Activated B cell treated with CpG ODN at 0.5 μM for 24 hours (primary cell): ENCODE results near the gene TMEM82. TPM values are rescaled to one million over a fixed set of nuclear protein-coding genes. Genes with fewer than 3 reads are reported as not detected.

Source experiments
- ATAC-seq: fragments of 200-7000 bp; cut with Tn5 transposase; one replicate; pipeline ENCODE4 v1.10.0; 2021; ENCODE audit warnings: low read depth, mild to moderate bottlenecking, moderate library complexity
- CTCF ChIA-PET: fragments of 350-600 bp; sonication (Branson Sonifier 250); formaldehyde crosslinking; loops from one replicate; lab custom pipeline; 2021; ENCODE audit warnings: antibody characterized with exemption; lab: Charles Lee
- POLR2A ChIA-PET: fragments of 350-600 bp; sonication (Branson Sonifier 250); formaldehyde crosslinking; loops from one replicate; lab custom pipeline; 2021; ENCODE audit warnings: antibody characterized with exemption; lab: Charles Lee
- DNase-seq: peaks from one replicate; pipeline ENCODE4 v3.0.0; 2022
- H3K27ac Mint-ChIP-seq: one replicate; pipeline ENCODE4 v1.8.0; 2020; ENCODE audit warnings: mixed read lengths
- H3K27me3 Mint-ChIP-seq: one replicate; pipeline ENCODE4 v1.8.0; 2021; ENCODE audit warnings: mixed read lengths
- H3K36me3 Mint-ChIP-seq: one replicate; pipeline ENCODE4 v1.8.0; 2021; ENCODE audit warnings: low read depth, mixed read lengths
- H3K4me1 Mint-ChIP-seq: one replicate; pipeline ENCODE4 v1.8.0; 2021; ENCODE audit warnings: mixed read lengths
- H3K4me3 Mint-ChIP-seq: one replicate; pipeline ENCODE4 v1.8.0; 2020; ENCODE audit warnings: mild to moderate bottlenecking, mixed read lengths
- H3K9me3 Mint-ChIP-seq: one replicate; pipeline ENCODE4 v1.8.0; 2020; ENCODE audit warnings: mixed read lengths
- intact Hi-C: fragments of 100-400 bp; cut with micrococcal nuclease; formaldehyde crosslinking; loops from one replicate; pipeline ENCODE4 v1.15.1; 2024
- total RNA-seq: library from RNA; stranded (reverse); gene quantifications from 2 replicates; pipeline ENCODE4 v1.2.3, GENCODE V29; 2022
- TF ChIP-seq, protein P1 (sequence below): fragments of 200-600 bp; IDR thresholded peaks from one replicate; pipeline ENCODE4 v1.8.0; 2022; ENCODE audit warnings: antibody characterized with exemption, mild to moderate bottlenecking

The TMEM82 gene
- total RNA-seq, 1 donor from 2014 or later = not detected

DNA sequence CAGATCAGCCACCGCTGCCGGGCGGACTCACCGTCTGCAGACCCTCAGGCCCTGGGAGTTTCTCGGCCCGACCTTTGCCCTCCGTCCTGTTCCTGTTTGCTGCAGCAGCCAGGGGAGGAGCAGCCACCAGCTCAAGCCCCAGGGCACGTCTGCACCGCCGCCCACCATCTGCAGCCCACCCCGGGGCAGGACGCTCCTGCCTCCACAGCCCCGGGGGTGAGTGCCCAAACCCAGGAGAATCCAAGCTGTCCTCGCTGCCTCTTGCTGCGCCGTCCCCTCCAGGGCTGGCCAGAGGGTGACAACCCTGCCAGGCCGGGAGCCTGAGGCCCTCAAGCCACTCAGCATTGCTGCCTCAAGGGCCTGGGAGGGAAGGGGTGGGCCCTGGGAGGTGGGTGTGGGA is 7.4 kb upstream of the TMEM82 start:
- TF ChIP-seq, protein P1, sequence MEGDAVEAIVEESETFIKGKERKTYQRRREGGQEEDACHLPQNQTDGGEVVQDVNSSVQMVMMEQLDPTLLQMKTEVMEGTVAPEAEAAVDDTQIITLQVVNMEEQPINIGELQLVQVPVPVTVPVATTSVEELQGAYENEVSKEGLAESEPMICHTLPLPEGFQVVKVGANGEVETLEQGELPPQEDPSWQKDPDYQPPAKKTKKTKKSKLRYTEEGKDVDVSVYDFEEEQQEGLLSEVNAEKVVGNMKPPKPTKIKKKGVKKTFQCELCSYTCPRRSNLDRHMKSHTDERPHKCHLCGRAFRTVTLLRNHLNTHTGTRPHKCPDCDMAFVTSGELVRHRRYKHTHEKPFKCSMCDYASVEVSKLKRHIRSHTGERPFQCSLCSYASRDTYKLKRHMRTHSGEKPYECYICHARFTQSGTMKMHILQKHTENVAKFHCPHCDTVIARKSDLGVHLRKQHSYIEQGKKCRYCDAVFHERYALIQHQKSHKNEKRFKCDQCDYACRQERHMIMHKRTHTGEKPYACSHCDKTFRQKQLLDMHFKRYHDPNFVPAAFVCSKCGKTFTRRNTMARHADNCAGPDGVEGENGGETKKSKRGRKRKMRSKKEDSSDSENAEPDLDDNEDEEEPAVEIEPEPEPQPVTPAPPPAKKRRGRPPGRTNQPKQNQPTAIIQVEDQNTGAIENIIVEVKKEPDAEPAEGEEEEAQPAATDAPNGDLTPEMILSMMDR = no peak
- POLR2A ChIA-PET = interaction anchor here (1.1 kb wide), 1 partner anchor 38 kb away, joined by 6 read pairs; no protein-coding TSS in a partner anchor
- peaks cover 37% of the 10 kb centered on the region for H3K36me3 Mint-ChIP-seq
- H3K27me3 Mint-ChIP-seq = no peaks in the 10 kb centered on the region
- intact Hi-C loops = no loop called here
- peaks cover 5% of the 10 kb centered on the region for H3K4me1 Mint-ChIP-seq
- no peak overlapping the region for H3K27ac Mint-ChIP-seq
- no peak for DNase-seq
- CTCF ChIA-PET = no interaction called here
- H3K9me3 Mint-ChIP-seq = no peaks in the 10 kb centered on the region
- no peak for ATAC-seq
- H3K4me3 Mint-ChIP-seq = no peak overlapping the region

DNA sequence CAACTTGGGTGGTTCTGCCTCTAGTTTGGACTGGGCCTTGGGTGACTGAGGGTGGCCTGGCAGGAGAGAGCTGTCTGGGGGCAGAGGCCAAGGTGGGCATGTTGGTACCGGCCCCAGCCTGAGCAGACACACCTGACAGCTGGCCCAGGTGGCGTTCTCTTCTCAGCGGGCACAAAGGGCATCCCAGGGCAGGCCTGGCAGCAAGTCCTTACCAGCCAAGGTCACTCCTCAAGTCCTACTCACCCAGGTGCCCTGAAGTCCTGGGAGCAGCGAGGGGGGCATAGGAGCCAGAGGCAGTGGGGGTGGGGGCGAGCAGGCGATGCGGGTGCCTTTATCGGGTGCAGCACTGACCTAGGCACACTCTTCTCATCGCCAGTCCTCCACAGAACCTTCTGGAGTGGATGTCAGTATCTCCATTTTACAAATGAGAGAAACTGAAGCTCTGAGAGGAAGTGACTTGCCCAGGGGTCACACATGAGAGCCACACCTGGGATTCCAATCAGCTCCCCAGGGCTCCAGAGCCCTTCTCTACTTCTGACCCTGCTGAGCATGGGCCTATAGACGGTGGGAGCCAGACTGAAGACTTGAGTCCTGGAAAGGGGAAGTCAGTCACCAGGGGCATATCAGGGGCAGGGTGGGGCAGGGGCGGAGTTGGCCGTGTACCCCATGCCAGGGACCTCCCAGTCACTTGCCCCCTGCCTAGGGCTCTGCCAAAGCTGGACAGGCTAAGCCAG is 6.8 kb upstream of the TMEM82 start:
- intact Hi-C loops = no loop called here
- CTCF ChIA-PET = no interaction called here
- peak; percentile 51 for ATAC-seq
- no peak overlapping the region for H3K4me3 Mint-ChIP-seq
- H3K36me3 Mint-ChIP-seq = peaks cover 34% of the 10 kb centered on the region
- peaks cover 5% of the 10 kb centered on the region for H3K4me1 Mint-ChIP-seq
- no peaks in the 10 kb centered on the region for H3K9me3 Mint-ChIP-seq
- DNase-seq = no peak
- POLR2A ChIA-PET = interaction anchor here (0.9 to 1.1 kb wide), 2 partner anchors 25 to 39 kb away, joined by 4 to 6 read pairs; no protein-coding TSS in a partner anchor
- H3K27ac Mint-ChIP-seq = peak overlapping the region; percentile 30
- TF ChIP-seq, protein P1 = no peak
- H3K27me3 Mint-ChIP-seq = no peaks in the 10 kb centered on the region

DNA sequence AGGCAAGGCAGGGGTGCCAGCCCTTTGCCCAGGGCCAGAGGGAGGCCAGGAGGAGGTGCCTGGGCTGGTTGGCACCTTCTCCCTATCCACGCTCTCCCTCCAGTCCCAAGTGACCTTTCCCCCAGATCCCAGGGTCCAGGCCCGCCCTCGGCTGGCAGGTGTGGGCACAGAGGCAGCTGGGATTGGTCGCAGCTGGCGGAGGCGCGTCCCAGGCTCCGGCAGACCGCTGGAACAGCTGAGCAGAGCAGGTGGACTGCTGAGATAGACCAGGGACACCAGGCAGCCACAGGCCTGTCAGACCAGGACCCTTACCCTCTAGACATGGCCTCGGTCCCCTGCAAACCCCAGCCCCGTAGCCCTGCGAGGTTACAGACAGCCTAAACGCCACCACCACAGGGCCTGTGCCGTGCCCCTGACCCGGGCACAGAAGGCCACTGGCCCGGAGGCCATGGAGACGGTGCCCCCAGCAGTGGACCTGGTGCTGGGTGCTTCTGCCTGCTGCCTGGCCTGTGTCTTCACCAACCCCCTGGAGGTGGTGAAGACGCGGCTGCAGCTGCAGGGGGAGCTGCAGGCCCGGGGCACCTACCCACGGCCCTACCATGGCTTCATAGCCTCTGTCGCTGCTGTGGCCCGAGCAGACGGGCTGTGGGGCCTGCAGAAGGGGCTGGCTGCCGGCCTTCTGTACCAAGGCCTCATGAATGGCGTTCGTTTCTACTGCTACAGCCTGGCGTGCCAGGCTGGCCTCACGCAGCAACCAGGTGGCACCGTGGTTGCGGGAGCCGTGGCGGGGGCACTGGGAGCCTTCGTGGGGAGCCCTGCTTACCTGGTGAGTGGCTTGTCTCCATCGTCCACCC is 6.0 kb upstream of the TMEM82 start, which contains the start of gene SLC25A34:
Gene SLC25A34 (plus strand): TSS at position 221 of the 854 bp plus-strand sequence. CDS start 228 bp downstream, at position 449.
- DNase-seq (no peak), ATAC-seq (no peak)
- intact Hi-C loops = no loop called here
- Mint-ChIP-seq H3K36me3 (peaks cover 27% of the 10 kb centered on the region), H3K4me3 (no peak within 1 kb of the TSS), H3K27ac (peak within 1 kb of the TSS; percentile 30), H3K27me3 (no peaks in the 10 kb centered on the region), H3K9me3 (no peaks in the 10 kb centered on the region), H3K4me1 (peaks cover 8% of the 10 kb centered on the region)
- TF ChIP-seq, protein P1 = no peak
- ChIA-PET POLR2A (interaction anchor here (0.9 to 1.1 kb wide), 2 partner anchors 25 to 40 kb away, joined by 4 to 6 read pairs; no protein-coding TSS in a partner anchor), CTCF (no interaction called here)

DNA sequence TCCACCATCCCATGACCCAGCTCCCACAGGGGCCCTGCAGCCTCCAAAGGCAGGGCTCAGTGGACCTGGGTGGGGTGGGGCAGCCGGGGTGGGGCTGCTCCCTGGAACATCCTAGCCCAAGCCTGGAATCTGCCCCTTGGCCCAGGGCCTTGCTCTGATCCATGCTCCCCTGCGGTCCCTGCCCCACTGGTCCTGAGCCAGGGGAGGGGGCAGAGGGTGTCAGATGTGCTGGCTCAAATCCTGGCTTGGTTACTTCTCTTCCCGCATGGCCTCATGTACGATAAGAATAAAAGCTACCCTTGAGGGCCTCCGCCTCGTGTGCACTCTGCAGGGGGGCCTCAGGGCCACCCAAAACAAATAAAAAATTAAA is 5.4 kb upstream of the TMEM82 start:
- ATAC-seq = no peak
- no peaks in the 10 kb centered on the region for H3K27me3 Mint-ChIP-seq
- peaks cover 26% of the 10 kb centered on the region for H3K36me3 Mint-ChIP-seq
- ChIA-PET POLR2A (interaction anchor here (0.5 kb wide), 1 partner anchor 165 kb away, joined by 6 read pairs; no protein-coding TSS in a partner anchor), CTCF (no interaction called here)
- no peak overlapping the region for H3K4me3 Mint-ChIP-seq
- H3K9me3 Mint-ChIP-seq = no peaks in the 10 kb centered on the region
- no peak for DNase-seq
- TF ChIP-seq, protein P1 = no peak
- no peak overlapping the region for H3K27ac Mint-ChIP-seq
- H3K4me1 Mint-ChIP-seq = peaks cover 11% of the 10 kb centered on the region
- intact Hi-C loops = no loop called here
